Lower leg skin (tissue), 3 donors: ENCODE data around the gene PLCB1.

Experiments
- CTCF ChIP-seq, 3 donors: fragments of 450-650 bp; IDR thresholded peaks; one replicate each; pipeline ENCODE4 v1.5.1; 2016; ENCODE audit warnings: antibody characterized with exemption in 3 of 3, mild to moderate bottlenecking in 3 of 3, moderate library complexity in 2 of 3
- POLR2A ChIP-seq, 2 donors: fragments of 450-650 bp; IDR thresholded peaks; one replicate each; pipeline ENCODE4 v1.6.1; 2016 to 2017; ENCODE audit warnings: antibody characterized with exemption in 2 of 2, mild to moderate bottlenecking in 1 of 2, moderate library complexity in 1 of 2

DNA sequence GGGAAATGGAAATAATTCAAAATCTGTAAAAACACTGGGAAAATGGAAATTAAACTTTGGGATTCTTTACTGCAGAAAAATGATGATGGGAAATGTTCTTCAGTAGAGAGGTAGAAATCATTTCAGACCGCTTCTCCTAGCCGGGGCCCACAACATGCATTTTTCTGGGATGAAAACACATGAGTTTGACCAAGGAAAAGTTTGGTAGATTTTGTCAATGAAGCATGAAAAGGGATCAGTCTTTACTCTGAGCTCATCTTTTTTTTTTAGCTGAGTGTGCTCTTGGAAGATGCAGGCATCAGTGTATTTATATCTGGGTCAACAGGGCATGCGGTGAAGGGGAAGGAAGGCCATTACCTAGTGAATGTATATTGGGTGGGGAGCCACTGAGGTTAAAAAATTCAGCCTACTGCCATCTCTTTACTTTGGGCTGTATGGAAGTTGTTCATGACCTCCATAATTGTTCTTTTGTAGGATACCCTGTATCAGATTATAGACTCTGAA lies 36.8 kb downstream of the PLCB1 start:
- no peak for TF ChIP-seq CTCF (IDR thresholded peaks at IDR 0.05)
- no peak for TF ChIP-seq POLR2A (IDR thresholded peaks at IDR 0.05)
